GM10266 (cell line): ENCODE measurements around the gene NPAS2.

ENCODE experiments used
- DNase-seq: peaks from one replicate; pipeline ENCODE4 v3.0.0; 2012; ENCODE audit errors: extremely low spot score
- TF ChIP-seq, protein P1 (sequence below): IDR thresholded peaks from 2 replicates; pipeline ENCODE4 v1.5.1; 2012; ENCODE audit warnings: mild to moderate bottlenecking, low read depth; ENCODE audit not compliant: control insufficient read depth, insufficient read depth; ENCODE audit errors: missing control alignments

Gene NPAS2

DNA sequence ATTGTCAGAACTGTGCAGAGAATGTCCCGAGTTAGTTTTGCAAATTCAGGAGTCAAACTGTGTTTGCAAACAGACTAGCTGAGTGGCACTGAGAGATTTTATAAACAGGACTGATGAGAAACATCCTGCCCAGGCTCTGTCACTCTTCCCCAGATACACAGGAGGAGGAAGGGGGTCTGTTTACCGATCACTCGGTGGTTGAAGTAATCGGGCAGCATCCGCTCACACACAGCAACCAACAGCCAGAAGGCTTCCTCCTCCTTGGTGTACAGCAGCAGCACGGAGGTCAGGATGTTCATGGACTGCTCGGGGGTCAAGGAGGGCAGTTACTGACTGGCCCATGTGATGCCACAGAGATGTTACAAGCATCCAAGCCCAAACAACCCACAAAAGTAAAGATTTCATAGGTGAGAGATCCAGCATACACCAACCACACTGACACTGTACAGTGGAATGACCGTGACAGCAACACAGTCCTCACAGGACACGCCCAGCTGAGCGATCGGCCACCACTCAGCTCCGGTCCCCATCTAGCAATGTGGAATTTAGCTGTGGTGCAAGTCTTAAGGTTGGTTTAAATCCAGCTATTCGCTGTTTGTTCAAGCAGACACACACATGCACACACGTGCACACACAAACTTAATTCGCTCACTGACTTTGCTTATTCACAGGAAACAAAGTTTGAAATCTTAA is 212.3 kb downstream of the NPAS2 start:
- TF ChIP-seq, protein P1, sequence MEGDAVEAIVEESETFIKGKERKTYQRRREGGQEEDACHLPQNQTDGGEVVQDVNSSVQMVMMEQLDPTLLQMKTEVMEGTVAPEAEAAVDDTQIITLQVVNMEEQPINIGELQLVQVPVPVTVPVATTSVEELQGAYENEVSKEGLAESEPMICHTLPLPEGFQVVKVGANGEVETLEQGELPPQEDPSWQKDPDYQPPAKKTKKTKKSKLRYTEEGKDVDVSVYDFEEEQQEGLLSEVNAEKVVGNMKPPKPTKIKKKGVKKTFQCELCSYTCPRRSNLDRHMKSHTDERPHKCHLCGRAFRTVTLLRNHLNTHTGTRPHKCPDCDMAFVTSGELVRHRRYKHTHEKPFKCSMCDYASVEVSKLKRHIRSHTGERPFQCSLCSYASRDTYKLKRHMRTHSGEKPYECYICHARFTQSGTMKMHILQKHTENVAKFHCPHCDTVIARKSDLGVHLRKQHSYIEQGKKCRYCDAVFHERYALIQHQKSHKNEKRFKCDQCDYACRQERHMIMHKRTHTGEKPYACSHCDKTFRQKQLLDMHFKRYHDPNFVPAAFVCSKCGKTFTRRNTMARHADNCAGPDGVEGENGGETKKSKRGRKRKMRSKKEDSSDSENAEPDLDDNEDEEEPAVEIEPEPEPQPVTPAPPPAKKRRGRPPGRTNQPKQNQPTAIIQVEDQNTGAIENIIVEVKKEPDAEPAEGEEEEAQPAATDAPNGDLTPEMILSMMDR, result no peak
- no peak for DNase-seq

DNA sequence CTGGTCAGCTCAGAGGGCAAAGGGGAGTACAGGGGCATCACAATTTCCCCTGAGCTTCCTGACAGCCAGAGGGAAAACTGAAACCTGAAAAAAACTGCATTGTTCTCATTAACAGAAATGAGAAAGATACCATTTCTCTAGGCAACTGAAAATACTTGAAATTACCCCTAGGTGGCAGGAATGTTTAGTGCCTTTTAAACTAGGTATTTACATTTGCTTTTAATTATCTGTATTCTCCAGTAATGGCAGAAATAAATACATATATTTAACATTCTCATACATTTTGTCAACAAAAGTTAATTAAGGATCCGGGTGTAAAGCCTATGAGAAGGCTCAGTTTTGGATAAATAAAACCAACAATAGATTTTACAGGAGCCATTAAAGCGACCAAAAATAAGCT is 216.6 kb downstream of the NPAS2 start:
- DNase-seq, result peak; percentile 35

DNA sequence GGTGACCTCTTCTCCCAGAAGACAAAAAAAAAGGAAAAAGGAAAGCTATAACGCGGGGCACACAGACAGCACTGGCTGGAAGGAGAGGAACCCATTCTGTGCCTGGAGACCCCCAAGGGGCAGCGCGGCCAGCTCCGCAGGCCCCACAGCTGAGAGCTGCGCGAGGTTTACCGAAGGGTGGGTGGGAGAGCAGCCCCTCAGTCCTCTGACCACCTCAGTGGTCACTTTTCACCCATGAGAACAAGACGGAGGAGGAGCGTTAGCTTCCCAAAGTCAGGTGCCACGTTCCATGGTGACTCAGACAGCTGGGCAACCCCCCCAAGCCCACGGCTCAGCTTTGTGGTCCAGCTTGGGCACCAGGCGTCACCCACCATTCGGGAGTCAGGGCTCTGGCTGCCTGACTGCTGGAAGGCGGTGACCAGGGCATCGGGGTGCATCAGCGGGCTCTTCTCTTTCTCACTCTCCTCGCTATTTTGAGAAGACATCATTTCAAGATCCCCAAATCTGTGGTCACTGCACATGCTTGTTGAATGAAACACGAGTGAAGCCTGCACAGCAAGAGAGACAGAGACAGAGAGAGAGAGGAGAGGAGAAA is 217.3 kb downstream of the NPAS2 start:
- no peak for DNase-seq
- TF ChIP-seq, protein P1, result no peak

More for the DNA sequence above, 216.6 kb downstream of the NPAS2 start:
- TF ChIP-seq, protein P1, result peak; percentile 44

DNA sequence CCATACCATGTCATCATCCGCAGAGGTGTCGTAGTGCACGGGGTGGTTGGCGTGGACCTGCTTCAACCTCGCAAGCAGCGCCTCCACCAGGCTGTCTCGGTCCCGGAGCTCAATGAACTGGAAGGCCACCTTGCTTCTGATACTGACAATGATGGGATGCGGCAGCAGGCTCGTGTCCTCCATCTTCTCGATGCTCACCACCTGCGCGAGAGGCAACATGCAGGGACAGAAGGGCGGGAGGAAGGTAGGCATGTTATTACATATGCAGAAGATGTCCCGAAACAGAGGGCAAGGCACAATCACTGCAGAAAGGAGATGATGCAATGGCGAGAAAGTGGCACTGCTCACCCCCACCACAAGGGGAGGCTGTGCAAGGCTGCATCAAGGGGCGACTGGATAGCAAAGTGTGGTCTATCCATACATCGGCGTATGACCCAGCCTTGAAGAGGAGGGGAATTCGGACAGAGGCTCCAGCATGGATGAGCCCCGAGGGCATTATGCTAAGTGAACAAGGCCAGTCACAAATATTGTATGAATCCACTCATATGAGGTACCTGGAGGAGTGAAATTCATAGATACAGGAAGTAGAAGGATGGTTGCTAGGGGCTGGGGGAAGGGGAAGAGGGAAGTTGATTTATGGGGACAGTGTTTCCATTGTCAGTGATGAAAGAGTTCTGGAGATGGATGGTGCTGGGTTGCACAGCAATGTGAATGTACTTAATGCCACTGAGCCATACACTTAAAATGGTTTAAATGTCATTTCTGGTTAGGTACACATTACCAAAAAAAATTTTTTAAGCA is 218.7 kb downstream of the NPAS2 start:
- TF ChIP-seq, protein P1, result peak; percentile 50
- DNase-seq, result no peak

DNA sequence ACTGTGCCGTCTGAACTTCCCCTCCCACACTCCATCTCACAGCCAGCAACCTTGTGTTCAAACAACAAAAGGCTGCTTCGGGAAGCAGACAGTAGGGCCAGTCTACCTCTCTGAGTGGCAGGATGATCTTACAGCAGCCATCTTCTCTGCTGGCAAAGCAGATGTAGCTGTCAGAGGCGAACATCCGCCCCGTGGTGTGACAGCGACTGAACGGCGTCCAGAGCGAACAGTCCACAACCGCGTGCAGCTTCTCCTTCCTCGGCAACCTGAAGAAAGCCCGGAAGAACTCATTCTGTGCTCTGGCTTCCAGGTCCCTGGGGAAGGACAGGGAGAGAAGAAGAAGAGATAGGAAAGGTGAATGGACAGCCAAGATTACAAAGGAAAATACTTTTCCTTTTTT is 220.1 kb downstream of the NPAS2 start:
- TF ChIP-seq, protein P1, result no peak
- DNase-seq, result no peak

DNA sequence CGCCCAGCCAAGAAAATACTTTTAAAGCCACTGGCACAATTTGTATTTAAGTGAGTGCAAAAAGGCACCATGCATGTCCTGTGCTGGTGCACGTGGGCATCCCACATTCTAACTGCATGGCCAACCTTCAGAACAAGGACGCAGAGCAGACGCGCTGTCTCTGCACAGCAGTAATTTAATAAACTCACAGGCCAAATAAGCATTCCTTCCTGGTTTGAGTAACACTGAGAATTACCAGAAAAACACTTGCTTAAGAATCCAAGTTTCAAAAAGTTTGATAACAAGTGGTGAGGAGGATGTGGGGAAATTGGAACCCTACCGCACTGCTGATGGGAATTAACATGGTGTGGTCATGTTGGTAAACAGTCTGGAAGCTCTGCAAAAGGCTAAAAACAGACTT is 220.8 kb downstream of the NPAS2 start:
- TF ChIP-seq, protein P1, result no peak
- no peak for DNase-seq
